ENCODE results near the gene HEYL. TPM values are rescaled to one million over a fixed set of nuclear protein-coding genes. Genes with fewer than 3 reads are reported as not detected.

HEYL gene
- total RNA-seq, 3 donors from 2014 or later (not counting 1 experiment from before 2014, with no cell fraction given): not detected

DNA sequence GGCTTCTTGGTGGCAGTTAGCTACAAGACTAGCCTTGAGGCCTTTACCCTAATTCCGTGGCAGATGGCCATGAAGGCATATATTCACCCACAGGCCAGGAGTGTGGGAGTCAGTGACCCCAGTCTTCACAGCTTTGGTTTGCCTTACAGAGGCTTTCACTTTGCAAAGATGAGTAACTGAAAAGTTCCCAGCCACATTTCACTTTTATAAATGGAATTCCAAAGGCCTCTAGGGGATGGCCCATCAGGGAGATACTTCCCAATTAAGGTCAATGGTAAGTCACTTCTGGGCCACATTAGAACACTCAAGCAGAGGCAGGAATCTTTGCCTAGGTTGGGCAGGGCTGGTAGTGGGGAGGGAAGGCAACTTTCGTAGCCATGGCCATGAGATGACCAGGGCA lies 13.1 kb upstream of the HEYL start:
- Histone ChIP-seq H3K9me3 (ENCODE audit: control insufficient read depth, insufficient read depth, low read length) (no peaks in the 10 kb centered on the region), H3K27me3 (ENCODE audit: control insufficient read depth, insufficient read depth, low read length) (no peaks in the 10 kb centered on the region), H3K27ac (ENCODE audit: low read length) (no peak overlapping the region), H3K36me3 (ENCODE audit: control insufficient read depth, insufficient read depth, low read length) (no peaks in the 10 kb centered on the region), H3K4me3 (ENCODE audit: low read length) (no peak overlapping the region), H3K4me1 (ENCODE audit: control insufficient read depth, insufficient read depth, low read length) (peaks cover 4% of the 10 kb centered on the region)
- Mint-ChIP-seq H3K4me1 (peaks cover 0 to 7% of the 10 kb centered on the region in 2 donors), H3K36me3 (no peaks in the 10 kb centered on the region), H3K27ac (no peak overlapping the region), H3K27me3 (ENCODE audit: low read depth in 2 of 2) (peaks cover 0 to 8% of the 10 kb centered on the region in 2 donors), H3K4me3 (no peak overlapping the region), H3K9me3 (no peaks in the 10 kb centered on the region)
- WGBS (ENCODE audit: insufficient coverage): 86% methylated on average over 2 of the region's 2 CpGs
- TF ChIP-seq, protein P1, sequence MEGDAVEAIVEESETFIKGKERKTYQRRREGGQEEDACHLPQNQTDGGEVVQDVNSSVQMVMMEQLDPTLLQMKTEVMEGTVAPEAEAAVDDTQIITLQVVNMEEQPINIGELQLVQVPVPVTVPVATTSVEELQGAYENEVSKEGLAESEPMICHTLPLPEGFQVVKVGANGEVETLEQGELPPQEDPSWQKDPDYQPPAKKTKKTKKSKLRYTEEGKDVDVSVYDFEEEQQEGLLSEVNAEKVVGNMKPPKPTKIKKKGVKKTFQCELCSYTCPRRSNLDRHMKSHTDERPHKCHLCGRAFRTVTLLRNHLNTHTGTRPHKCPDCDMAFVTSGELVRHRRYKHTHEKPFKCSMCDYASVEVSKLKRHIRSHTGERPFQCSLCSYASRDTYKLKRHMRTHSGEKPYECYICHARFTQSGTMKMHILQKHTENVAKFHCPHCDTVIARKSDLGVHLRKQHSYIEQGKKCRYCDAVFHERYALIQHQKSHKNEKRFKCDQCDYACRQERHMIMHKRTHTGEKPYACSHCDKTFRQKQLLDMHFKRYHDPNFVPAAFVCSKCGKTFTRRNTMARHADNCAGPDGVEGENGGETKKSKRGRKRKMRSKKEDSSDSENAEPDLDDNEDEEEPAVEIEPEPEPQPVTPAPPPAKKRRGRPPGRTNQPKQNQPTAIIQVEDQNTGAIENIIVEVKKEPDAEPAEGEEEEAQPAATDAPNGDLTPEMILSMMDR (IDR thresholded peaks at IDR 0.05): no peak
- no peak for ATAC-seq
- intact Hi-C loops (cut with micrococcal nuclease): loop anchor here (5.0 kb wide), 1 partner anchor 70 kb away; no protein-coding TSS in a partner anchor
- no peak for DNase-seq

GRCh38 chr1:39652105-39652504 lies 12.7 kb upstream of the HEYL start:
- Mint-ChIP-seq H3K27me3 (ENCODE audit: low read depth in 2 of 2) (peaks cover 0 to 5% of the 10 kb centered on the region in 2 donors), H3K36me3 (no peaks in the 10 kb centered on the region), H3K27ac (no peak overlapping the region), H3K4me3 (no peak overlapping the region), H3K4me1 (peaks cover 0 to 7% of the 10 kb centered on the region in 2 donors), H3K9me3 (no peaks in the 10 kb centered on the region)
- no peaks in the 10 kb centered on the region for H3K9me3 ChIP-seq (ENCODE audit: control insufficient read depth, insufficient read depth, low read length)
- TF ChIP-seq, protein P1 (IDR thresholded peaks at IDR 0.05): no peak
- H3K4me1 ChIP-seq (ENCODE audit: control insufficient read depth, insufficient read depth, low read length): peaks cover 4% of the 10 kb centered on the region
- no peaks in the 10 kb centered on the region for H3K27me3 ChIP-seq (ENCODE audit: control insufficient read depth, insufficient read depth, low read length)
- H3K36me3 ChIP-seq (ENCODE audit: control insufficient read depth, insufficient read depth, low read length): no peaks in the 10 kb centered on the region
- H3K4me3 ChIP-seq (ENCODE audit: low read length): no peak overlapping the region
- WGBS (ENCODE audit: insufficient coverage): 88% methylated on average over 6 of the region's 6 CpGs
- DNase-seq (no peak), ATAC-seq (no peak)
- intact Hi-C loops (cut with micrococcal nuclease): loop anchor here (5.0 kb wide), 1 partner anchor 70 kb away; no protein-coding TSS in a partner anchor
- H3K27ac ChIP-seq (ENCODE audit: low read length): no peak overlapping the region

DNA sequence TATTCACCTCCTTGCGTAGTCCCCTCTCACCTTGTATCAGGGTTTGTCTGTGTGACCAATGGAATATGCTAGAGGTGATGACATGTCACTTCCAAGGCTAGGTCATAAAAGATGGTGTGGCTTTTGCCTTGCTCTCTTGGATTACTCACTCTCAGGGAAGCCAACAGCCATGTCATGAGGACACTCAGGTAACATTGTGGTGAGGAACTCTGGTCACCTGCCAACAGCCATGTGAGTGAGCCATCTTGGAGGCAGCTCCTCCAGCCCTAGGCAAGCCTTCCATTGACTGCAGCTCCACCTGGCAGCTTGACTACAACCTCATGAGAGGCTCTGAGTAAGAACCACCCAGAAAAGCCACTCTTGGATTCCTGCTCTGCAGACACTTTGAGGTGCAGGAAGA lies 11.0 kb upstream of the HEYL start:
- ATAC-seq (no peak), DNase-seq (no peak)
- Mint-ChIP-seq H3K4me1 (peaks cover 0 to 7% of the 10 kb centered on the region in 2 donors), H3K9me3 (no peaks in the 10 kb centered on the region), H3K27me3 (ENCODE audit: low read depth in 2 of 2) (peaks cover 0 to 4% of the 10 kb centered on the region in 2 donors), H3K36me3 (no peaks in the 10 kb centered on the region), H3K4me3 (no peak overlapping the region), H3K27ac (no peak overlapping the region)
- Histone ChIP-seq H3K9me3 (ENCODE audit: control insufficient read depth, insufficient read depth, low read length) (no peaks in the 10 kb centered on the region), H3K27me3 (ENCODE audit: control insufficient read depth, insufficient read depth, low read length) (no peaks in the 10 kb centered on the region), H3K4me3 (ENCODE audit: low read length) (no peak overlapping the region), H3K27ac (ENCODE audit: low read length) (no peak overlapping the region), H3K36me3 (ENCODE audit: control insufficient read depth, insufficient read depth, low read length) (no peaks in the 10 kb centered on the region), H3K4me1 (ENCODE audit: control insufficient read depth, insufficient read depth, low read length) (peaks cover 4% of the 10 kb centered on the region)
- intact Hi-C loops (cut with micrococcal nuclease): loop anchor here (5.0 kb wide), 1 partner anchor 72 kb away; no protein-coding TSS in a partner anchor
- no CpG with 5 or more reads among the region's 1 CpG for WGBS (ENCODE audit: insufficient coverage)
- TF ChIP-seq, protein P1 (IDR thresholded peaks at IDR 0.05): no peak

DNA sequence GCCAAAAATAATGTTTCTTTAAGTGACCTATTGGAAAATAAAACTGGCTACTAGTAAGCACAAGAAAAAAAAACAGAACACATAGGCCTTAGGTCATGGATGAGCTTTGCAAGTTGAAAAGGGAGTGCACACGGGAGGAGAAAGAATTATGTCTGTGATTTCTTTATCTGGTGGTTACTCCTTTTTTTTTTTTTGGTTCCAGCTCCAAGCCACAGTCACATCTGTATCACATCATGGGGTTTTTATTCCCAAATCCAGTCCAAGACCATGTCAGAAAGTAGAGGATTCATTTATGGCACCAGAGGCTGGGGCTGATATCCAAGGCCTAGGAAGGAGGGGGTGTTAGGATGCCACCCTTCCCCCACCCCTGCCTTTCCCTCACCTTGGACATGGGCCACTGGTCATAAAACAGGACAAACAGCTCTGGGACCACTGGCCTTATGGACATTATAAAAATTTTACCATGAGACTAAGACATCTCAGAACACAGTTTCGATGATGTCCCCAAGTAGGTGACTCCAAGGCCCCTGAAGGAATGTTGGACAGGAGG lies 10.3 kb upstream of the HEYL start:
- Histone ChIP-seq H3K36me3 (ENCODE audit: control insufficient read depth, insufficient read depth, low read length) (no peaks in the 10 kb centered on the region), H3K9me3 (ENCODE audit: control insufficient read depth, insufficient read depth, low read length) (no peaks in the 10 kb centered on the region), H3K27ac (ENCODE audit: low read length) (no peak overlapping the region), H3K4me3 (ENCODE audit: low read length) (no peak overlapping the region), H3K4me1 (ENCODE audit: control insufficient read depth, insufficient read depth, low read length) (peaks cover 4% of the 10 kb centered on the region), H3K27me3 (ENCODE audit: control insufficient read depth, insufficient read depth, low read length) (no peaks in the 10 kb centered on the region)
- no peaks in the 10 kb centered on the region for H3K9me3 Mint-ChIP-seq
- H3K4me1 Mint-ChIP-seq: peaks cover 0 to 7% of the 10 kb centered on the region in 2 donors
- ATAC-seq (no peak), DNase-seq (no peak)
- H3K4me3 Mint-ChIP-seq: no peak overlapping the region
- no peaks in the 10 kb centered on the region for H3K36me3 Mint-ChIP-seq
- TF ChIP-seq, protein P1 (IDR thresholded peaks at IDR 0.05): no peak
- WGBS (ENCODE audit: insufficient coverage): 86% methylated on average over 2 of the region's 2 CpGs
- intact Hi-C loops (cut with micrococcal nuclease): loop anchor here (5.0 kb wide), 1 partner anchor 73 kb away; no protein-coding TSS in a partner anchor
- peaks cover 0 to 4% of the 10 kb centered on the region in 2 donors for H3K27me3 Mint-ChIP-seq (ENCODE audit: low read depth in 2 of 2)
- H3K27ac Mint-ChIP-seq: no peak overlapping the region
